OCI-LY7 (cell line): ENCODE results near the gene PHACTR1. TPM values are rescaled to one million over a fixed set of nuclear protein-coding genes. Genes with fewer than 3 reads are reported as not detected.

Experiments
- BruUV-seq: library from RNA; stranded (reverse); fragments of 400-500 nt; replicated peaks from 2 replicates; lab custom pipeline; 2021; lab: Mats Ljungman, UMichigan
- CTCF ChIA-PET: fragments of 300-600 bp; sonication (Branson Sonifier 250); formaldehyde crosslinking; loops from one replicate; lab custom pipeline; 2022; ENCODE audit warnings: antibody characterized with exemption; ENCODE audit not compliant: unreplicated experiment; lab: Charles Lee
- POLR2A ChIA-PET: fragments of 300-600 bp; sonication (Branson Sonifier 250); formaldehyde crosslinking; loops from one replicate; lab custom pipeline; 2022; ENCODE audit warnings: antibody characterized with exemption; lab: Charles Lee
- DNase-seq: peaks from one replicate; pipeline ENCODE4 v3.0.0-alpha.2; 2015; ENCODE audit warnings: low spot score
- H2AFZ ChIP-seq: fragments of 200-600 bp; sonication (generic), shearing (Covaris generic); 2 replicates; pipeline ENCODE4 v1.6.1; 2014; ENCODE audit warnings: mild to moderate bottlenecking, antibody characterized with exemption, low read length, moderate library complexity
- H3K27ac ChIP-seq: fragments of 200-600 bp; sonication (generic); 2 replicates; pipeline ENCODE4 v1.5.1; 2014; ENCODE audit warnings: mixed run types, low read depth, mild to moderate bottlenecking, moderate library complexity, low read length, inconsistent platforms; ENCODE audit not compliant: poor library complexity, severe bottlenecking
- H3K36me3 ChIP-seq: fragments of 200-600 bp; sonication (generic); 2 replicates; pipeline ENCODE4 v1.6.1; 2014; ENCODE audit warnings: mild to moderate bottlenecking, antibody characterized with exemption, low read length, moderate library complexity, mixed read lengths; ENCODE audit not compliant: insufficient read depth
- H3K4me1 ChIP-seq: fragments of 200-600 bp; sonication (generic); 2 replicates; pipeline ENCODE4 v1.5.1; 2014; ENCODE audit warnings: mild to moderate bottlenecking, low read length; ENCODE audit not compliant: insufficient read depth, poor library complexity, severe bottlenecking
- H3K4me2 ChIP-seq: fragments of 200-600 bp; sonication (generic); 2 replicates; pipeline ENCODE4 v1.6.1; 2014; ENCODE audit warnings: mild to moderate bottlenecking, low read length
- H3K4me3 ChIP-seq: fragments of 200-600 bp; sonication (generic); 2 replicates; pipeline ENCODE4 v1.5.1; 2014; ENCODE audit warnings: mild to moderate bottlenecking, low read depth, low read length; ENCODE audit not compliant: poor library complexity, severe bottlenecking
- H3K79me2 ChIP-seq: fragments of 200-600 bp; sonication (generic); 2 replicates; pipeline ENCODE4 v1.6.1; 2016; ENCODE audit warnings: low read depth, mild to moderate bottlenecking, low read length, moderate library complexity, mixed read lengths; ENCODE audit not compliant: insufficient read depth
- H3K9me2 ChIP-seq: fragments of 200-600 bp; sonication (generic); 2 replicates; pipeline ENCODE4 v1.6.1; 2016; ENCODE audit warnings: mild to moderate bottlenecking, low read length, mixed read lengths; ENCODE audit not compliant: insufficient read depth
- H3K9me3 ChIP-seq: fragments of 200-600 bp; sonication (generic); 2 replicates; pipeline ENCODE4 v1.6.1; 2014; ENCODE audit warnings: mild to moderate bottlenecking, mixed run types, low read length, mixed read lengths
- H4K20me1 ChIP-seq: fragments of 200-600 bp; sonication (generic); 2 replicates; pipeline ENCODE4 v1.6.1; 2014; ENCODE audit warnings: mild to moderate bottlenecking, antibody characterized with exemption, low read length, moderate library complexity, mixed read lengths; ENCODE audit not compliant: insufficient read depth
- EZH2phosphoT487 ChIP-seq: fragments of 200-600 bp; sonication (generic); IDR thresholded peaks from 2 replicates; pipeline ENCODE4 v1.6.1; 2018; ENCODE audit warnings: low read depth, borderline replicate concordance, mild to moderate bottlenecking, mixed run types, antibody characterized with exemption, low read length, moderate library complexity, mixed read lengths
- intact Hi-C: fragments of 100-400 bp; cut with micrococcal nuclease; formaldehyde crosslinking; loops from one replicate; pipeline ENCODE4 v1.10.0; 2022; ENCODE audit not compliant: unreplicated experiment
- total RNA-seq, 2 experiments: library from RNA; depleted of rRNA in 1 of 2; stranded (reverse); fragments of >200 nt in 1 of 2; shearing (Covaris generic) in 1 of 2; gene quantifications; 2 replicates each; pipeline ENCODE4 v1.2.3, GENCODE V29; 2014 to 2022
- TF ChIP-seq, protein P1 (sequence below): fragments of 200-600 bp; sonication (generic); conservative IDR thresholded peaks from 2 replicates; pipeline ENCODE4 v1.5.1; 2014; ENCODE audit warnings: mild to moderate bottlenecking, antibody characterized with exemption, low read length, moderate library complexity, mixed read lengths

Gene PHACTR1
- total RNA-seq, 2 experiments from 2014 or later: 25.1 to 46.6 TPM

DNA sequence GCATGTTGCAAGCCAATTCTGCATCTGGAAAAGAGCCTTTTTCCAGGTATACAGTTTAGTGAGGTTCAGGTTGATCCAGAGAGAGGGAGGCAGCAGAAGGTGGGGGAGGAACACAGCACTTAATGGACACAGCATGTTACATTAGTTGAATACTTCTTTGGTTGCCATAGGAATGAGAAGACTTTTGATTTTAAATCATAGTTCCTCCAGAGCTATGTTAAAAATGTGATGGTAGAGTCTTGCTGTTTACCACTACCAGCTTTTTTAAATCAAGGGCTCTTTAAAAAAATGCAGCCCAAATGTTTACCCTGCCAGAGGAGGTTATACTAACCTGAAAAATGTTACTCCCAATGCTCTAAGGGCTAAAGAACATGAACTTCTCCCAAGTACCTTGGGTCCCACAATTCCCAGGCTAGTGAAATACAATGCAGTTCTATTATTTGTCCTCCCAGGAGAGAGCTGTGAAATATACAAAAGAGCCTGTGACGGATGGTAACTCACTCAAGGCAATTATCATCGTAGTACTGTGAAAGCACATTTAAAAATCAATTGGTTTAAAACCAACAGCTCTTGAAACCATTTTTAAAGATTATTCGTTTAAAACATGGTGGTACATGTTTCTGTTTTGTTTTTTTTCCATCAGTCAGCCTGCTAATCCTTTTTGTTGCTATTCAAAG lies 6.9 kb upstream of the PHACTR1 start:
- H3K9me2 ChIP-seq: no peaks in the 10 kb centered on the region
- TF ChIP-seq, protein P1, sequence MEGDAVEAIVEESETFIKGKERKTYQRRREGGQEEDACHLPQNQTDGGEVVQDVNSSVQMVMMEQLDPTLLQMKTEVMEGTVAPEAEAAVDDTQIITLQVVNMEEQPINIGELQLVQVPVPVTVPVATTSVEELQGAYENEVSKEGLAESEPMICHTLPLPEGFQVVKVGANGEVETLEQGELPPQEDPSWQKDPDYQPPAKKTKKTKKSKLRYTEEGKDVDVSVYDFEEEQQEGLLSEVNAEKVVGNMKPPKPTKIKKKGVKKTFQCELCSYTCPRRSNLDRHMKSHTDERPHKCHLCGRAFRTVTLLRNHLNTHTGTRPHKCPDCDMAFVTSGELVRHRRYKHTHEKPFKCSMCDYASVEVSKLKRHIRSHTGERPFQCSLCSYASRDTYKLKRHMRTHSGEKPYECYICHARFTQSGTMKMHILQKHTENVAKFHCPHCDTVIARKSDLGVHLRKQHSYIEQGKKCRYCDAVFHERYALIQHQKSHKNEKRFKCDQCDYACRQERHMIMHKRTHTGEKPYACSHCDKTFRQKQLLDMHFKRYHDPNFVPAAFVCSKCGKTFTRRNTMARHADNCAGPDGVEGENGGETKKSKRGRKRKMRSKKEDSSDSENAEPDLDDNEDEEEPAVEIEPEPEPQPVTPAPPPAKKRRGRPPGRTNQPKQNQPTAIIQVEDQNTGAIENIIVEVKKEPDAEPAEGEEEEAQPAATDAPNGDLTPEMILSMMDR: no peak
- TF ChIP-seq EZH2phosphoT487: no peak
- no peaks in the 10 kb centered on the region for H4K20me1 ChIP-seq
- intact Hi-C loops: no loop called here
- no peaks in the 10 kb centered on the region for H3K79me2 ChIP-seq
- H3K4me2 ChIP-seq: no peak overlapping the region
- H3K9me3 ChIP-seq: no peaks in the 10 kb centered on the region
- BruUV-seq: no TSS peak
- H3K27ac ChIP-seq: no peak overlapping the region
- CTCF ChIA-PET: no interaction called here
- no peak overlapping the region for H2AFZ ChIP-seq
- no peak for DNase-seq
- no peaks in the 10 kb centered on the region for H3K36me3 ChIP-seq
- H3K4me1 ChIP-seq: no peaks in the 10 kb centered on the region
- H3K4me3 ChIP-seq: no peak overlapping the region
- POLR2A ChIA-PET: interaction anchor here (0.7 to 1.7 kb wide), 2 partner anchors 8 to 410 kb away, joined by 3 to 6 read pairs; no protein-coding TSS in a partner anchor

DNA sequence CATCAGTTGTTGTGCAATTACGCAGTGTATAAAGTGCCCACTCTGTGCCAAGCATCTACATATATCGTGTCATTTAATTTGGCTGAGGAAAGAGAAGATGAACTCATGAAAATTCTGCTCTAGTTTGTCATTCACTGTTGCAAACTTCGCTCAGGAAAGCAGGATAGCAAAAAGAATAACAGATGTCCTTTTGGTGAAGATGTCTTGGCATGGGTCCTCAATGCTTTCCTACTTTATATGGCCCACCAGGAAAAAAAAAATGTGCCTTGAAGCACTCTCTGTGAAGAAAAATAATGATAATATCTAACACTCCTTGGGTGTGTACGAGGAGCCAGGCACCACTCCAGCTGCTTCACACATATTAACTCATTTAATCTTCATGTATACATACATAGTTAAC lies 5.6 kb upstream of the PHACTR1 start:
- H3K27ac ChIP-seq: no peak overlapping the region
- H3K4me2 ChIP-seq: no peak overlapping the region
- no TSS peak for BruUV-seq
- no peaks in the 10 kb centered on the region for H3K36me3 ChIP-seq
- no peaks in the 10 kb centered on the region for H3K79me2 ChIP-seq
- TF ChIP-seq, protein P1: no peak
- no peak for TF ChIP-seq EZH2phosphoT487
- H3K4me3 ChIP-seq: no peak overlapping the region
- H3K9me2 ChIP-seq: no peaks in the 10 kb centered on the region
- CTCF ChIA-PET: no interaction called here
- intact Hi-C loops: no loop called here
- no peaks in the 10 kb centered on the region for H3K4me1 ChIP-seq
- DNase-seq: no peak
- POLR2A ChIA-PET: interaction anchor here (1.7 kb wide), 1 partner anchor 10 kb away, joined by 6 read pairs; no protein-coding TSS in a partner anchor
- no peaks in the 10 kb centered on the region for H3K9me3 ChIP-seq
- no peaks in the 10 kb centered on the region for H4K20me1 ChIP-seq
- H2AFZ ChIP-seq: no peak overlapping the region

DNA sequence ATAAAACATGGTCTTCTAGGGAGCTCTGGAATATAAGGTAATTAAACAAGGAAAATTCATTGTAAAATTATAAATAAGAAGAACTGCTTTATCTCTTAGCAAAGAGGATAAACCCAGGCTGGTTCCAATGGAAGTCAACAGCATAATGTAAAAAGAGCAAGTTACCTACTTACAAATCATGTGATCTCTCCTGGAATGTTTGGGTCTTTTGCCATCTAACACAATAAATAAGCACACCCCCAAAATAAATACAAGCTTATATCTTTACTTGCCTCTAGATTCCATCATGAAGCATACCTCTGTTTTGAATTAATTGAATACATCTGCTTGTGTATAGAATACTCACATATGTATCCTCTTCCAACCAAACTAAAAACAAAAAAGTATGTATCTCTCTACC lies 2.5 kb upstream of the PHACTR1 start:
- intact Hi-C loops: no loop called here
- no peaks in the 10 kb centered on the region for H3K4me1 ChIP-seq
- no TSS peak for BruUV-seq
- DNase-seq: no peak
- no peak overlapping the region for H3K27ac ChIP-seq
- TF ChIP-seq EZH2phosphoT487: no peak
- TF ChIP-seq, protein P1: no peak
- ChIA-PET CTCF (no interaction called here), POLR2A (interaction anchor here (0.5 kb wide), 1 partner anchor 636 kb away, joined by 3 read pairs; no protein-coding TSS in a partner anchor)
- H3K9me2 ChIP-seq: no peaks in the 10 kb centered on the region
- H2AFZ ChIP-seq: no peak overlapping the region
- no peaks in the 10 kb centered on the region for H3K9me3 ChIP-seq
- H3K36me3 ChIP-seq: no peaks in the 10 kb centered on the region
- no peak overlapping the region for H3K4me3 ChIP-seq
- no peak overlapping the region for H3K4me2 ChIP-seq
- H3K79me2 ChIP-seq: no peaks in the 10 kb centered on the region
- H4K20me1 ChIP-seq: no peaks in the 10 kb centered on the region
